Gastrocnemius medialis (tissue), 4 donors: ENCODE measurements around the gene ABCC8. TPM values are rescaled to one million over a fixed set of nuclear protein-coding genes. Genes with fewer than 3 reads are reported as not detected.

Experiments
- ATAC-seq, 2 donors: fragments of 150-250 bp; one replicate each; pipeline ENCODE4 v1.9.1; 2016
- DNase-seq, 2 donors: peaks; one replicate each; pipeline ENCODE4 v3.0.0-alpha.2; 2019
- H3K27ac ChIP-seq, 4 donors: fragments of 200-600 bp; sonication (generic); 1 replicate in 1 of 4; 2 replicates in 3 of 4; pipeline ENCODE4 v1.5.1; 2016 to 2018; ENCODE audit warnings: mild to moderate bottlenecking in 2 of 4, moderate library complexity in 1 of 4
- H3K27me3 ChIP-seq, 3 donors: fragments of 200-600 bp; sonication (generic) in 2 of 3; 1 replicate in 1 of 3; 2 replicates in 2 of 3; pipeline versions ENCODE4 v1.5.1 to v1.6.0; 2016 to 2019; ENCODE audit warnings: mild to moderate bottlenecking in 1 of 3, moderate library complexity in 1 of 3
- H3K36me3 ChIP-seq, 2 donors: fragments of 200-600 bp; sonication (generic) in 1 of 2; one replicate each; pipeline ENCODE4 v1.5.1; 2017 to 2018
- H3K4me1 ChIP-seq, 2 donors: fragments of 200-600 bp; sonication (generic) in 1 of 2; one replicate each; pipeline ENCODE4 v1.5.1; 2016 to 2017; ENCODE audit warnings: mild to moderate bottlenecking in 2 of 2
- H3K4me3 ChIP-seq, 4 donors: fragments of 200-600 bp; sonication (generic) in 3 of 4; 1 replicate in 1 of 4; 2 replicates in 3 of 4; pipeline ENCODE4 v1.5.1; 2016 to 2019; ENCODE audit warnings: mild to moderate bottlenecking in 2 of 4
- H3K9me3 ChIP-seq, 3 donors: fragments of 200-600 bp; sonication (generic) in 2 of 3; 1 replicate in 1 of 3; 2 replicates in 2 of 3; pipeline ENCODE4 v1.5.1; 2016 to 2019
- POLR2A ChIP-seq, 2 donors: fragments of 450-650 bp; IDR thresholded peaks; one replicate each; pipeline ENCODE4 v1.6.1; 2017; ENCODE audit warnings: antibody characterized with exemption in 2 of 2, mild to moderate bottlenecking in 2 of 2, moderate library complexity in 2 of 2
- in situ Hi-C, 4 donors: fragments of 200-750 bp; cut with MboI; loops; one replicate each; pipeline versions ENCODE4 v1.15.0 to v1.8.0; 2017; ENCODE audit warnings: low sequenced_read_pairs in 4 of 4
- intact Hi-C: fragments of 100-400 bp; cut with DNase I; formaldehyde crosslinking; loops from one replicate; pipeline ENCODE4 v1.15.1; 2023; ENCODE audit warnings: low total_unique reads
- total RNA-seq, 4 donors: library from RNA; depleted of rRNA; stranded (reverse); fragments of >200 nt; gene quantifications; one replicate each; pipeline versions ENCODE4 v1.1.0 to v1.2.3, GENCODE V29; 2016
- TF ChIP-seq, protein P1 (sequence below), 5 experiments: fragments of 450-650 bp in 3 of 5; fragments of 200-600 bp in 2 of 5; sonication (generic) in 2 of 5; IDR thresholded peaks in 4 of 5; conservative IDR thresholded peaks in 1 of 5; 1 replicate in 4 of 5; 2 replicates in 1 of 5; pipeline ENCODE4 v1.5.1; 2016 to 2019; ENCODE audit warnings: antibody characterized with exemption in 5 of 5, mild to moderate bottlenecking in 3 of 5, moderate library complexity in 3 of 5

Gene ABCC8
- total RNA-seq, 4 donors from 2014 or later: 0.33 to 4.0 (median 1.1) TPM

DNA sequence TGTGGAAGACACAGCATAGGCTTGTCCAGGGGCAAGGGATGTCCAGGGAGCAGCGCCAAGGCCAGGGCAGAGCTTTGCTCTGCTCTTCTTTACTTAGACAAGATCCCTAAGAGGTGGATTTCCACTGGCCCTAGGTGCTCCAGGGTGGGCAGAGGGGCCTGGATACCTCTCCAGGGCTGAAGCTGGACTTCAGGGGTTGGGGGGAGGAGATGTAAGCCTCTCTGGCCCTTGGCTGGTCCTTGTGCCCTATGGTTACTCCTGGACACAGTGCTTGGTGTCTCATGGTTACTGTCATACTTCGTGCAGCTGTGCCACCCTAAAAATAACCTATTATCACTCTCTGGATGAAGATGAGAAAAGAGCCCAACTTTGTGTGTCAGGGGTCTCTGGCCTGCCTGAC is 75.3 kb downstream of the ABCC8 start:
- in situ Hi-C loops (loop anchor here in 1 of 4 donors (25.0 kb wide), 1 partner anchor 436 kb away; no protein-coding TSS in a partner anchor), intact Hi-C loops (no loop called here)
- H3K27ac ChIP-seq: peak overlapping the region; percentile 85 to 96 (median 92)
- TF ChIP-seq POLR2A (IDR thresholded peaks at IDR 0.05): peak in 1 of 2 donors; percentile 7
- TF ChIP-seq, protein P1, sequence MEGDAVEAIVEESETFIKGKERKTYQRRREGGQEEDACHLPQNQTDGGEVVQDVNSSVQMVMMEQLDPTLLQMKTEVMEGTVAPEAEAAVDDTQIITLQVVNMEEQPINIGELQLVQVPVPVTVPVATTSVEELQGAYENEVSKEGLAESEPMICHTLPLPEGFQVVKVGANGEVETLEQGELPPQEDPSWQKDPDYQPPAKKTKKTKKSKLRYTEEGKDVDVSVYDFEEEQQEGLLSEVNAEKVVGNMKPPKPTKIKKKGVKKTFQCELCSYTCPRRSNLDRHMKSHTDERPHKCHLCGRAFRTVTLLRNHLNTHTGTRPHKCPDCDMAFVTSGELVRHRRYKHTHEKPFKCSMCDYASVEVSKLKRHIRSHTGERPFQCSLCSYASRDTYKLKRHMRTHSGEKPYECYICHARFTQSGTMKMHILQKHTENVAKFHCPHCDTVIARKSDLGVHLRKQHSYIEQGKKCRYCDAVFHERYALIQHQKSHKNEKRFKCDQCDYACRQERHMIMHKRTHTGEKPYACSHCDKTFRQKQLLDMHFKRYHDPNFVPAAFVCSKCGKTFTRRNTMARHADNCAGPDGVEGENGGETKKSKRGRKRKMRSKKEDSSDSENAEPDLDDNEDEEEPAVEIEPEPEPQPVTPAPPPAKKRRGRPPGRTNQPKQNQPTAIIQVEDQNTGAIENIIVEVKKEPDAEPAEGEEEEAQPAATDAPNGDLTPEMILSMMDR (IDR thresholded peaks at IDR 0.05 in 4 of 5, conservative IDR thresholded peaks at IDR 0.05 in 1 of 5): no peak
- H3K9me3 ChIP-seq: no peaks in the 10 kb centered on the region
- H3K4me3 ChIP-seq: no peak overlapping the region
- DNase-seq (peak; percentile 65 to 77), ATAC-seq (peak; percentile 62 to 72)
- H3K4me1 ChIP-seq: peaks cover 42 to 49% of the 10 kb centered on the region in 2 donors
- no peaks in the 10 kb centered on the region for H3K27me3 ChIP-seq
- H3K36me3 ChIP-seq: no peaks in the 10 kb centered on the region

DNA sequence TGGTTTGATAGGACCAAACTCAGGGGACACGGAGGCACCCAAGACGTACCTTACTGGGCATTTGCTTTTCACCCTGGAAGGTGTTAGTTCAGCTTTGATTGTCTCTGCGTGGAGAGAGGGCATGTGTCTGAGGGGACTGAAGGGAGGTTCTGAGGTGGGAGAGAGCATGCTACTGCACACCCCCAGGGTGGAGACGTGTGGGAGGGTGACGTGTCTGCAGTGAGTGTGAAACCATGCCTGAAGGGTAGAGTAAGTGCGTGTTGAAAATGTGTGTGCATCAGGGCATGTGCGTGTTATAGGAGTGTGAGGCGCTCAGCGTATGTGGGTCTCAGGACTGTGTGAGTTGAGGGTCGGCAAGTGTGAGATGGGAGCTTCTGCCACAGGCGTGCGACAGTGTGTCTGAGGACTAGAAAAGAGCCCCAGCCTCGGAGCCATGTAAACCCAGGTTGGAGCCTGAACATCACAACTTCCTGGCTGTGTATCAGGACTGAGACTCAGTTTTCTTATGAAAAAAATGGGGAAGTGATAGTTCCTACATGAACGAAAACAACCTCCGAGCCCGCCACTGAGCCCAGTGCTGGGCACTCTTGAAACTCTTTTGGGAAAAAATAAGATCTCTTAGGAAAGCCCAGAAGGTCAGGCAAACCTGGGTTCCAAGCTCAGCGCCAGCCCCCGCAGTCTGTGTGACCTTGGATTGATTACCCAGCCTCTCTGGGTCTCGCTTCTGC is 76.4 kb downstream of the ABCC8 start:
- peaks cover 31 to 38% of the 10 kb centered on the region in 2 donors for H3K4me1 ChIP-seq
- peak overlapping the region; percentile 85 to 96 (median 92) for H3K27ac ChIP-seq
- TF ChIP-seq, protein P1 (IDR thresholded peaks at IDR 0.05 in 4 of 5, conservative IDR thresholded peaks at IDR 0.05 in 1 of 5): no peak
- TF ChIP-seq POLR2A (IDR thresholded peaks at IDR 0.05): no peak
- in situ Hi-C loops (loop anchor here in 1 of 4 donors (25.0 kb wide), 1 partner anchor 437 kb away; no protein-coding TSS in a partner anchor), intact Hi-C loops (no loop called here)
- no peak for ATAC-seq
- no peaks in the 10 kb centered on the region for H3K9me3 ChIP-seq
- H3K27me3 ChIP-seq: no peaks in the 10 kb centered on the region
- DNase-seq: no peak
- no peaks in the 10 kb centered on the region for H3K36me3 ChIP-seq
- H3K4me3 ChIP-seq: no peak overlapping the region

DNA sequence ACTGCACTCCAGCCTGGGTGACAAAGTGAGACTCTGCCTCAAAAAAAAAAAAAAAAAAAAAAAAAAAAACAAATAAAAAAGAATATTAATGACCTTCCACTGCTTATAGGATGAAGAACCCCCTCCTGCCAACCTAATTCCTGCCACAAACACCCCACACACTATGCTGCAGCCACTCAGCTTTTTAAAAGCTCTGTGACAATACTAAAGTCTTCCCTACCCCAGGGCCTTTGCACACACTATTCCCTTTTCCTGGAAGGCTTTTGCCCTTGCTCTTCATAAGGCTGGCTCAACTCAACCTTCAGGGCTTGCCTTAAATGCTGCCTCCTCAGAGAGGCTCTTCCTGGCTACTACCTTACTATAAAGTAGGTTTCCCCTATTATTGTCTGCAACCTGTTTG is 77.4 kb downstream of the ABCC8 start:
- in situ Hi-C loops: loop anchor here in 2 of 4 donors (25.0 kb wide), 2 partner anchors 288 to 313 kb away; partner anchors contain the start of gene MYOD1 (in 1 of the 2)
- no peak for DNase-seq
- no peak for TF ChIP-seq POLR2A (IDR thresholded peaks at IDR 0.05)
- TF ChIP-seq, protein P1 (IDR thresholded peaks at IDR 0.05 in 4 of 5, conservative IDR thresholded peaks at IDR 0.05 in 1 of 5): no peak
- H3K36me3 ChIP-seq: no peaks in the 10 kb centered on the region
- H3K9me3 ChIP-seq: no peaks in the 10 kb centered on the region
- ATAC-seq: no peak
- no peak overlapping the region for H3K27ac ChIP-seq
- H3K4me1 ChIP-seq: peaks cover 22 to 29% of the 10 kb centered on the region in 2 donors
- H3K4me3 ChIP-seq: no peak overlapping the region
- intact Hi-C loops: no loop called here
- H3K27me3 ChIP-seq: no peaks in the 10 kb centered on the region

DNA sequence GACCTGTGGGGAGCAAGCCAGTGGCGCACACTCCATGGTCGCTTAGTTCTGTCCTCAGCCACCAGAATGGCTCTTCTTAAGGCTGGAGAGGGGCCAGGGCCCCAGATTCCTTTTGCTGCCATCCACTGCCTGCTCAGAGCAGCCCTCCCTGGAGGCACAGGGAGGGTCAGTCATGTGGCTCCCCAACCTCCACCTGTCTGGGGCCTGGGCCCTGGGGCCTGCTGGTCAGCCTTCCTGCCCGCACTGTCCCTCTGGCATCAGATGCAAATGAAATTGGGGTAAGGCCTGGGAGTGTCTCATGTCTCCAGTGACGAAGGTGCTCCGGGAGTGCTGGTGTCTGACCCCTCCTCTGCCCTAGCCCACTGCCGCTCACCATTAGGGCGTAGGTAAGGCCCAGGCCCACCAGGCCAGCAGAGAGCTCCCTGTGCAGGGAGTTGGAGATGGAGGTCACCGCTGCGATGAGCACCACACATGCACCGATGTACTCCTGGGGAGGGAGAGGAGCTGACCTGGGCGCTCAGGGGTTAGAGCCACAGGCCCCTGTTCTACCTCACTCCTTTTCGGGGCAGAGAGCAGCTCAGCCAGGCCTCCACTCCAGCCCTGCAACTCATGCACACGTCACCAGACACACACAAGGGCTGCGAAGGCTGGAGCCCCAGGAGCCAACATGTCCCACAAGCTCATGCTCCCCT is 79.2 kb downstream of the ABCC8 start:
- Histone ChIP-seq H3K27ac (no peak overlapping the region), H3K4me3 (no peak overlapping the region), H3K4me1 (peaks cover 19 to 21% of the 10 kb centered on the region in 2 donors), H3K27me3 (no peaks in the 10 kb centered on the region), H3K9me3 (no peaks in the 10 kb centered on the region), H3K36me3 (no peaks in the 10 kb centered on the region)
- ATAC-seq (no peak), DNase-seq (no peak)
- TF ChIP-seq, protein P1 (IDR thresholded peaks at IDR 0.05 in 4 of 5, conservative IDR thresholded peaks at IDR 0.05 in 1 of 5): no peak
- no peak for TF ChIP-seq POLR2A (IDR thresholded peaks at IDR 0.05)
- in situ Hi-C loops (loop anchor here in 2 of 4 donors (25.0 kb wide), 2 partner anchors 290 to 315 kb away; partner anchors contain the start of gene MYOD1 (in 1 of the 2)), intact Hi-C loops (no loop called here)
